Measurements from ENCODE around the gene ADAMTS13.
A peak's percentile ranks its signal among the peaks of the same experiment; 100 is the strongest.

The ADAMTS13 gene

DNA sequence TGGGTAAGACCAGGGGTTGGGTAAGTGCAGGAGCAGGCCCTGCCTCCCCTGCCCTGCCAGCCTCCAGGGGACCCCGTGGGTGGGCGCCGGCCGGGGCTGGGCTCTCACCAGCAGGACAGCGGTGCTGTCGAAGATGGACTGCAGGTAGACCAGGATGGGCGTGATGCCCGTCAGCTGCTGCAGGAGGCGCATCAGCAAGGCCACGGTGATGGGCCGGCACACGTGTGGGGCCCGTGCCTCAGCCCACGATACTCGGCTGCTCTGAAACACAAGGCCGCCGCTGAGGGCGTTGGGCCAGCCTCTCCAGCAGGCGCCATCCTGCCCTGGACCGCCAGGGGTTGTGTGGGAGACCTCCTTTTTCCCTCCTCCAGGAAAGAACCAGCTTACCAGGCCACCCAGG, 52.7 kb downstream of the ADAMTS13 start:
- DNase-seq = no peak

DNA sequence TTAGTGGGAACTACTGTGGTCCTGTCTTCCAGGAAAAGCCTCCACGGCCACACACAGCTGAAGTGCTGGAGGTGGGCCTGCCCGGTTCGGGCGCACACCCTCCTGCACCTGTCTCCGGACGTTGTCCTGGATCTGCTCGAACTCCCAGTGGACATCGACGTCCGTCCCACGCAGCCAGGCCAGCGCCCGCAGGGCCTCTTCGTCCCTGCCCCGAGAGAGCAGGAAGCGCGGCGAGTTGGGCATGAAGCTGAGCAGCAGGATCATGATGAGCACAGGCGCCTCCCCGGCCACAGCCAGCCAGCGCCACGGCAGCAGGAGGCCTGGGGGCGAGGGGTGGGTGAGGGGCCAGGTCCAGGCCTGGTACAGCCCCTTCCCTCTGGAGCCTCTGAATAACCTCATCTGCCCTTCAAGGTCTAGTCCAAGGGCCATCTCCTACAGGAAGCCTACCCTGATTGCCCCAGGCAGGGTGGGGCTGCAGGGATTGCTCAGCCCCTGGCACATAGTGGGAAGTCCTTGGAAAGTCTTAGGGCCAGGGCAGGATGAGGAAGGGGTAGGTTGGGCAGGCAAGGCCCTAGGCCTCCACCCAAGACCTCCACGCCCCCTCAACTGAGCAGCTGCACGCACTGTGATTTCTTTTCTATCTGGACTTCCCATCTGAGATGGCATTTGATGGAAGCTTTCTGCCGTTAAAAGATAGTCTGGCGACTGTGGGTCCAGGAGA, 53.3 kb downstream of the ADAMTS13 start:
- no peak for DNase-seq

DNA sequence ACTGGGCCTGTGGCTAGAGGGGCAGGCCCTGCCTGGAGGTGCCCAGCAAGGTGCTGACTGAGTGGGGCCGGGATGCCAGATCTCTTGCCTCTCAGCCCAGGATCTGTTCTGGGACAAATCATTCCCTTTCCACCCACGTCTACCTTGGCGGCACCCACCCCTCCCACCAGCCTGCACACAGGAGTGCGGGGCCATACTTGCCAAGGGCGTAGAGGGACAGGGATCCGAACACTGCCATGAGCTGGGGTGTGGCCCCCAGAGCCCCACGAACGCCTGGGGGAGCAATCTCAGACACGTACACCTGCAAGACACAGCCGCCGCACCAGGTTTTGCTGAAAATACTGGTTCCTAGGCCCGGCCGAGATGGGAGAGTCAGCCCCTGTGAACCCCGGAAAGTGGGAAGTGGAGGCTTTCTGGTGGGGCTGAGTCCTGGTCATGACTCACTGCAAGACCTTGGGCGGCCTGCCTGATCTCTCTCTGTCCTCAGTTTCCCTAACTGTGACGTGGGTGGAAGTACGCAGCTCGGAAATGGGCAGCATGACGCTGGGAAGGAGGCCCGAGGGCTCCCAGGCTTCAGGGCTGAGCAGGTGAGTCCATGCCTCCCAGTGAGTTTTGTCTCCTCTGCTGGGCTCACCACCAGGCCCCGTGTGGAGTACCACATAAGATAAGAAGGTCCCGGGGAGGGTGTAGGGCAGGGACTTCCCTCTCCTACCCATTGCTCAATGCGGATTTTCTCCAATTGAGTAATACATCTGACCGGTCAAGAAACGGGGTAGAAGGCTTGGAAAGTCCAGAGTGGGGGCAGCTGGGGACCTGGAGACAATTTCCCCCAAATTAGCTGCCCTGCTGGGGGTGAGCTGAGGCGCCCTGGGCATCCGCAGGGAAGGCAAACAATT, 54.1 kb downstream of the ADAMTS13 start:
- DNase-seq = no peak

DNA sequence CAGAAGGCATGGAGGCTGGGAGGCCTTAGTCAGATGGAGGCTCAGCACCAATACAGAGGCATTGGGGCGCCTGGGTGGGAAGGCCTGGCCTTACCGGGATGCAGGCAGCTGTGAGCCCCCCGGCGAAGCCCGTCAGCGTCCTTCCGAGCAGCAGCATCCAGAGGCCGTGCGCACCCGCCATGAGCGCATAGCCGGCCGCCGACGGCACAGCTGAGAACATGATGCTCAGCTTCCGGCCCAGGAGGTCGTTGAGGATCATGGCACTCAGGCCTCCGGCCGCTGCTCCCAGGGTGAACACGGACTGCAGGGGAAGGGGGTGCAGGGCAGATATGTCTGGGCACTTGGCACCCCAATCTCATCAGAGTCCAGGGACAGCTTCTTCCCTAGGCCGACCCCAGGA, 54.8 kb downstream of the ADAMTS13 start:
- no peak for DNase-seq

DNA sequence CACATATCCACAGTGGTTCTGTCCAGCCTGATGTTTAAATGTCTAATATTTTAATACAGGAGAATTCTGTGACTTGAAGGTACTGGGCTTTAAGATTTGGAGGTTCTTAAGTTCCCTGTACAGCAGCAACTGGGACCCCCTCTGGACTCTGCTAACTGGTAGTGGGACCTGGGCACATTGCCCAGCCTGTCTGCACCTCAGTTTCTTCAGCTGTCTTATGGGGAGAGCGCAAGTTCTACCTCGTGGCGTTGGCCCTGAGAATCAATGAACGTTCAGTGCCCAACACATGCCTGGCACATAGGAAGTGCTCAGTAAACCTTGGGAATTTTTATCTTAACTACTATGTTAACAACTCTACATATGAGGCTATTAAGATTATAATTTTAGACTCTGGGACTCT, 55.3 kb downstream of the ADAMTS13 start:
- DNase-seq = no peak

DNA sequence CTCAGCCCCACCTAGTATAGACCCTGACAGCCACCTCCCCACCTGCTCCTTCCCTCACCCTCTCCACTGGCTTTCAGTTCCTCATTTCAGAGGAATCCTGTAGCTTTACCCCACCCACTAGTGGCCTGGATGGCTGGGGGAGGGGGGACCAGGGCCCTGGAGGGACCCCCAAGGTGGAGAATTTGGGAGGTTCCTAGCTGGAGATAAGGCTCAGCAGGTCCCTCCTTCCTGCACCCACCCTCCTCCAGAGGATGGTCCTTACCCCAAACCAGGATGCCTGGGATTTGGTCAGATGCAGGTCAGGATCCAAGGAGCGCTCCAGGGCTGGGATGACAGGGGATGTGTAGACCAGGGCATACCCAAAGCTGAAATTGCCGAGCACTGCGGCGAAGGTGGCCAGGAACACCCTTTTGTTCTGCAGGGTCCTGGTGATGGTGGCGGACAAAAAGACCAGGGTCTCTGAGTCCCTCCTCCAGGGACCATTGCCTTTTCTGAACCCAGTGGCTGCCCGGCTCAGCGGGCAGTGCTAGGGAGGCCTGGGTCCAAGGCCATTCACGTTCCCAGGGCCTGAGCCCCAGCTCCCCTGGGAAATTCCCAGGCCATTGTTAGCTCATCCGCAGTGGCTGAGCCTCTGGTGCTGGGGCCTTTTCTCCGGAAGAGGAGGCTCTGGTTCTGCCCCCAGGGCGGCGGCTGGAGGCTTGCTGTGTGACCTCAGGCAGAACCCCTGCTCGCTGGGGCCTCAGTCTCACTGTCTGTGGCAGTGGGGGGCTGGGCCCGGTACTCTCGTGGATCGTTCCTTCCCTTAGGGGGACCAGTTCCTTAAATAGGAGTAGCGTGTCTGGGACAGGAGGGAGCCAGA, 56.1 kb downstream of the ADAMTS13 start:
- no peak for DNase-seq

DNA sequence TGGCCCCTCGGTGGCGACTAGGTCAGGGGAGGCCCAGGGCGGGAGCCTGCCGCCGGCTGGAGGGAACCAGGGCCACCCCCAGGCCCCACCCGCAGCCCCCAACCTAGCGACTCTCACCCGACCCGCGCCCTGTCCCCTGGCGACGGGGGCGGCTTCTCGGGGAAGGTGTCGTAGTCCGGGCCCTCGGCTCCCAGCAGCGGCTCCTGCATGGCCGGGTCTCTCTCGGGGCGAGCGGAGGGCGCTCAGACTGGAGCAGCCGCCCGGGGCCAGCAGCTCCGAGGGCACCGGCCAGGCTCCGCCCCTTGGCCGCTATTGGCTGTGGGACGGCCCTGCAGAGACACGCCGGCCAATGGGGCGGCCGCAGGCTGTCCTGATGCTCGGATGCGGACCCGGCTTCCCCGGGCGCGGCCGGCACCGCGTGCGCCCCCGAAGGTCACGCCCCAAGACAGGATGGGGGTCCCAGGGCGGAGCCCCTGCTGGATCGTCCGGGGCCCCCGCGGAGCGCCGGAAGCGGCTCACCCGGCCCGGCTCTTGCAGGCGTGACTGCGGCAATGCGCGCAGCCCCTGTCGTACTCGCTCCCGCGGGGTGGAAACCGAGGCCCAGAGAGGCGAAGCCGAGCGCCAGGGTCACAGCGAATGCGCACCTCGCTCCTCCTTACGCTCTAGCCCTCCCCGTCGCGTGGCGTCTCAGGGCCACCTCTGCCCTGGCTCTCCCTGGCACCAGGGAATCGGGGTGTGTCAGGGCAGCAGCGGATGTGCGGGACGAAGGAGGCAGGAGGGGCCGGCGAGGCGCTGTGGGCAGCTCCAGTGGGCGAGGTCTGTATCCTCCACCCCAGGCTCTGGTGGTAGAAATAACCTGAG, 56.9 kb downstream of the ADAMTS13 start, which contains the start of gene SLC2A6:
Gene SLC2A6, minus strand, starts transcription at position 249 of the 861 bp plus-strand sequence. Its CDS starts 40 bp downstream, at position 209.
- peak; percentile 35 for DNase-seq

DNA sequence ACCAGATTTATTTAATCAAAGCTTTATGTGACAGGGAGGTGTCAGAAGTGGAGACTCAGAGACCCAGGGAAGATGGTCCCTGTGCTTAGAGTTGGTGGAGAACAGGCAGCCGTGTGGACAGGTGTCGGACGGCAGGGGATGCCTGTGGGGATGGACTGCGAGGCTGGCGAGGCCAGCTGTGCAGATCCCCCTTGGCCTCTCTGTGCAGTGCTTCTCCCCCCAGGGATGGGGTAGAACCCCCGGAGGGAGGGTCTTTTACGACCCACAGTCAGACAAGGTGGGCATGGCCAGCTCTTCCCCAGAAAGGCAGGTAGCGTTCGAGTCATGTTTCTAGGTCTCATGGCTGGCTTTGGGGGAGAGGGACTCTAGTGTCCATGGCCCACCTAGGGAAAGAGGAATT, 61.4 kb downstream of the ADAMTS13 start:
- DNase-seq = no peak

DNA sequence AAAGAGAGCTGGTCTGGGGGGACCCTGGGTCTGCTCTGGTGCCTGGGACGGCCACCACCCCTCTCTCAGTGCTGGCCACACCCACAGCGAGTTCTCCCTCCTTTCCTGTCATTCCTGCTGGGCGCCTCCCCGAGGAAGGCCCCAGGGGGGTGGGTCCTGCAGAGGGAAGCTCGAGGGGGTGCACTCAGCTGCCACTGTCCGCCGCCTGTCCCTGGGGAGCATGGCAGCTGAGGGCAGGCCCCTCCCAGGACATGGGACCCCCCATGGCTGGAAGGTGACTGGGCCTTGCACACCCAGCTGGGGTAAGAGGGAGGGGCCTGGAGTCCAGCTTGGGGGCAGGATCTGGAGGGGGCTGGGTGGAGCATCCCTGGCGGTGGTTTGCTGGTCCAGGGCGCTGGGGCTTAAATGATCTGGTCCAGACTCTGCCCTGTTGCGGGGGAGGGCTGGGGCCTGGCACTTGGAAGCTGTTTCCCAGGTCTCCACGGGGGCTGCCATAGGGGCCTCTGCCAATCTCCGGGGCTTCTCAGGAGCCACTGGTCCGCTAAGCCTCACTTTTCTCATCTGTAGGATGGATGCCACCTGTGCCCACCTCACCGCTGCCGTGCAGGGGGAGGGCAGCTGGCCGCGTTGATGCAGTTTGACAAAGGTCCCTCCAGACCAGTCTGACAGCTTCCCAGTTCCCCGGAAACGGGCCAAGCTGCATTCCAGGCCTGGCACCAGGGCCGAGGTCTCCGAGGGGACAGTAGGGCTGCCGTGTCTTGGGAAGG, 62.7 kb downstream of the ADAMTS13 start:
- no peak for DNase-seq

DNA sequence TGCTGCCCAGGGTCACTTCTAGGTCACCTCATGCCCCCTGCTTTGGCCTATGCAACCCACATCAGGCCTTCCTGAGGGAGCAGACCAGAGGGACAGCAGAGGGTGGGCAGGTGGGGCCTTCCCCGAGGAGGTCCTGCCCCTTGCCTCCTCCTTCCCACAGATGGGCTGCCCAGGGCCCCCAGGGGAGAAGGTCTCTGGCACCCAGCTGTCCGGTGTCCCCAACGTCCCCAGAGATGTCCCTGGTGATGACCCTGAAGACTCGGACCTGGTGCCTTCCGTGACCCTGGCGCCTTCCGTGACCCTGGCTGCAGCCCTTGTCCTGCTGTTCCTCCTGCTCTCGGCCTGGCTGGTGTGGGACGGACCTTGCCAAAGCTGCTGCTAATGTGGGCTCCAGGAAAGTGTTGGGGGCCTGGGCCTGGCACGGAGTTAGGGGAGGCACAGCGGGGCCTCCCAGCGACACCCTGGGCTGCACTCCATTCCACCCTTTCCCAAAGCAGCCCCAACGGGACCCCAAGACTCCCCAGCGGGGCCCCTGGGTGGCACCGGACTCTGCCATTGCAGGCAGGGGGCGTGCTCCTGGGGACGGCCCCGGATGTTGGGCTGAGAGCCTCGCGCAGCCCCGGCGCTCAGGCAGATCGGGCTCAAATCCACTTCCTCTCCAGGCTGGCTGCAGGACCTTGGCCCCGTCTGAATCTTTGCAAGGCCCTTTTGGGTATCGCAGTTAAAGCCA, 63.5 kb downstream of the ADAMTS13 start:
- no peak for DNase-seq

DNA sequence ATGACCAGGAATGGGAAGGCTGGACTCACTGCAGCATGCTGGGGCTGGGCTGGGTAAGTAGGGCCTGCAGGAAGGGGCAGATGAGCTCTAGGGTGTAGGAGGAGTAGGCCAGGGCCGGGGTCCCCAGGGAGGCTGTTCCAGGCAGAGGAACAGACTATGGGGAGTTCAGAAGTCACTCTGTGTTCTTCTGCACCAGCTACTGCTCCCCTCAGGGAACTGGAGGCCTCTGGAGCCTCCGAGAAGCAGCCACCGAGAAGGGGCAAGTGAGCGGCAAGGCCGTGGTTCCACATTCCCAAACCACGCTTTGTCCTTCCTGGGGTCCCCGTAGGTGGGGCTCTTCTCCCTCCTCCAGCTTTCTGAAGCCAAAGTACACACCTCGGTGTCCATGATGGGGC, 65.2 kb downstream of the ADAMTS13 start:
- DNase-seq = no peak

DNA sequence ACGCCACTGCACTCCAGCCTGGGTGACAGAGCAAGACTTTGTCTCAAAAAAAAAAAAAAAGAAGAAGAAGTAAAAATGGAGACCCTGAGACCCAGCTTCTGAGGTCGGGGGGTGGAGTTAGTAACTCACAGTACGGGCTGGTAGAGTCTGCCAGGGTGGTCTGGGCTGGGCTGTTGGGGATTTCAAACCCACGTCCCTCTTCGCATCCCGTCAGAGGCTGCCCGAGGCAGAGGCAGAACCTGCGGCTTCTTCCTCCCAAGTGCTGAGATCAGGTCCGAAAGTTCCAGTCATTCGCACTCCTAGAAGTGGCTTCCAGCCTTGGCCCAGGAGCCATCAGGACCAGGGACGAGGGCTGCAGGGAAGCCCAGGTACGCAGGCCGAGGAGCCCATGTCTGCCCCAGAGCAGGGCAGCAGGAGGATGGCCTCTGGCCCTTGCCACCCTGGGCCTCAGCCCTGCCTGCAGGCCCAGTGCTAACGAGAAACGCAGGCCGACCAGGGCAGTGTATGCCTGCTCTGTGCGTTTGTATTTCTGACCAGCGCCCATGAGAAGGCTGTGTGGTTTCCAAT, 66.6 kb downstream of the ADAMTS13 start:
- DNase-seq = no peak

DNA sequence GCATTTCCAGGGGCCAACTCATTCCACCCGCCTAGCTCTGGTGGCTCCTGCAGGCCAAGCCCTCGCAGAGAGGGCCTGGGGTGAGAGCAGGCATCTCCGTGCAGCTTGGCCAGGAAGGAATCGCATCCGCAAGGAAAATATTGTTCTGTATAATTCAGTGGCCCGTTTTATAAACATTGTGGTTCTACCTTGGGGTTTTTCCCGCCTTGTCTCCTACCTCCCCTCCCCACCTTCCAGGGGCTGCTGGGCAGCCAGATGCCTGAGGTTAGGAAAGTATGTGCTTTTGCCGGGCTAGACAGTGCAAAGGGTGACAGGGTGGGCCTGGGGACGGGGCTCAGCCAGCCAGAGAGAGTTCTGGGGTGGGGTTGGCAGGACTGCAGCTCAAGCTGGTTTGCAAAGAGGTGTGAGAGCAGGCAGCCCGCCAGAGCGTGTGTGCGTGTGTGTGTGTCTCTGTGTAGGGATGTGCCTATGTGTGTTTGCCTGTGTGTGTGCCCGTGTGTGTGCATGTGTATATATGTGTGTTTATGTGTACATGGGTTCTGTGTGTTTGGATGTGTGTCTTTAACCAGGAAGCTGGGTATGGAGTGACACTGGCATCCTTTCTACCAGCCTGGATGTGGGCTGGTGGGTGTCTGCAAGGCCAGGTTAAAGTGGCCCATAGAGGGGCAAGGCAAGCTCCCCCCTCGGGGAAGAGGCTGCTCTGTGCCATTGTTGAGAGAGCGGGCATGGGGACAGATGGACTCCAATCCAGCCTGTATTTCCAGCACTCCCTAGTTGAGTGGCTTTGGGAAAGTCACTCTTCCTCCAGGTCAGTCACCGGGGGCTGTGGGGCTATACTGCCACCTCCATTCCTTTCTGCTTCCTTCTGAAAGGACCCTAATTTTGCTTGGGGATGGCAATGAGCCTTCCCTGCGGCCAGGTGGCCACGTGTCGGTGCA, 67.4 kb downstream of the ADAMTS13 start:
- no peak for DNase-seq

DNA sequence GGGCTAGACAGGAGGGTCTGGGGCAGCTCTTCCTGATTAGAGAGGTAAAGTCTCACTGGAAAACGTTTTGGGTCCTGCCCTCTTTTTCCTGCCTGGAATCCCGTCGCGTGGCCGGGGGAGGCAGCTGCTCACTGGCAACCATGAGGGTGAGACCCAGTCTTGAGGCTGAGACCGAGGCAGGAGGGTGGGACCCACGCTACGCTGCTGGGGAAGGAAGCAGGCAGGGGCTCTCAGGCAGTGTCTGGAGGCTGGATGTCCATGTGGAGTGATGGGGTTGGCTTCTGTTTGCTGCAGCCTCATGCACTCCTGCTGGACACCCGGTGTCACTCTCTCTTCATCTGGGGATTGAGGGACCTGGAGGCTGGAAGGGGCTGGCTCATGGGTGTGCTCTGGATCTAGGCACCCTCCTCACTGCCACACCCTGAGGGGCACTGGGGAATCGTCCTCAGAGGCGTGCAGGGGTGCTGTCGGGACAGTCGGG, 68.1 kb downstream of the ADAMTS13 start:
- no peak for DNase-seq

DNA sequence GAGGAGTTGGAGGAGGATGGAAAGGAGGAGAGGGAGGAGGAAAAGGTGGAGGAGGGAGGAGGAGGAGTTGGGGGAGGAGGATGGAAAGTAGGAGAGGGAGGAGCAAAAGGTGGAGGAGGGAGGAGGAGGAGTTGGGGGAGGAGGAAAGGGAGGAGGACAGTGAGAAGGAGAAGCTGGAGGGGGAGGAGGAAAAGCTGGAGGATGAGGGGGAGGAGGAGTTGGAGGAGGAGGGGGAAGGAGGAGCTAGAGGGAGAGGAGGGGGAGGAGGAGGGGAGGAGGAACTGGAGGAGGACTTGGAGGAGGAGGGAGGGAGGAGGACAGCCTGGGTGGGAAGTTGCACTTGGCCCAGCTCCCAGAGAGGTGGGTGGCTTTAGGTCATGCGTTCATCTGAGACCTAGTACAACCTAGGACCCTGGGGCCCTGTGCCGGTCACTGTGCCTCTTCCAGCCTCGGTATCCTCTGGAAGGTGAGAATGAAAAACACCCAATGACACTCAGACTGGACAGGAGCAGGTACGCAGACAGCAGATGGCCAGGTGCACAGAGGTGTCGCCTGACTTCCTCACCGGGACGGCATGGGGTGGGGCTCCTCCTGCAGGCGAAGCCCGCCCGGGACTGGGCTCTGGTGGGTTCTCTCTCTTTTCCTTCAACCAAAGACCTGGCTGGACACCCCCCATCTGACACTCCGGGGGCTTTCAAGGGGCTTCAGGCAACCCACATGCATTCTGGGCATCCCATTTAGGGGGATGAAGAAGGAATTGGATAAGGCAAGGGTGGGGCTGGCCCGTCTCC, 68.9 kb downstream of the ADAMTS13 start:
- DNase-seq = no peak

DNA sequence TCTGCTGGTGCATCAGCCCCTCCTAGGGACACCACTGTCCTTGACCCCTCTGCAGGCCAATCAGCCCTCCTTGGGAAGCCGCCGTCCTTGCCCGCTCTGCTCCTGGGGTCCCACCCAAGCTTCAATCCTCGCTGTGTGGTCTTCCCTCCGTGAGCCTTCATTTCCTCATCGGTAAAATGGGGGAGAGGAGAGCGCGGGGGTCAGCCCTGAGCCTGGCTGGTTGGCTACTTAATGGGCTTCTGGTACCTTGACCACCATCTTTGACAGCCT, 69.4 kb downstream of the ADAMTS13 start:
- no peak for DNase-seq

DNA sequence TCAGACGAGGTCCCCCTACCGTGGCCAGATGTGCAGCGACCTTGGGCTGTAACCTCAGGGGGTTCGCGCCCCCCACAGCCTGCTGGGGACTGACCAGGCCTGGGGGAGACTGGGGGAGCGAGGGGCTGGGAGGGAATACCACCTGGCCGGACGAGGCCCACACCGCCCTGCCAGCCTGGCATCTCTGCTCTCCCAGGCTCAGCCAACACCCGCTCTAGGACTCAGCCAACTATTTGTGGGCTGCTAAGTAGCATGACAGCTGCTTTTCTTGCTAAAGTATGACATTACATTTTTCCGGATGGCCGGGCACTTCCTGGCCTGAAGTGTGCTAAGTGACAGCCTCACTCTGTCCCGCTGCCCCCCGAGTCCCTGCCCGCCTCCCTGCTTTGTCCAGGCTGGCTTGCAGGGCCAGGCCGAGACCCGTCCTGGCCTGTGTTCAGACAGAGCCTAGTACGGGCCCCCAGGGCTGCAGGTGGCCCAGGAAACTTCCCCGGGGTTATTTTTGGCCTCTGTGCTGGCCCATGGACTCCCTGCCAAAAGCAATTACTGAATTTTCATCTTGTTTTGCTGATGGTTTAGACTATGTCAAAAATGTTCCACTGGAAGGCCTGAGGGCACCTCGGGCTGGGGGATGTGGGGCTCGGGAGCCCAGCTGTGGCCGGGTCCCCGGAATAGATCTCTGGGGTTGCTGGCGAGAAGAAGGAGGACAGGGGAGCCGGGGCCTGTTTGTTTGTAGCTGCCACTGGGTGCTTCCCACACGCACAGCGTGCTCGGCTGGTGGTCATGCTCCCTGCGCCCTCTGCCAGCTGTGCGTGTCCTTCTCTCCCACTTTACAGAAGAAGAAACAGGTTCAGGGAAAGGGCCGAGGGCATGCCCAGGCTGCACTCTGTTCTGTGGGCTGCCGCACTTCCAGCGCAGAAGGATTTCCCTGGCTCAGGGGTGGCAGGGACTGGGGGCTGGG, 70.2 kb downstream of the ADAMTS13 start:
- DNase-seq = no peak
